Measurements from ENCODE around the gene GLCE.

GLCE gene

GRCh38 chr15:69160141-69160993, at the start of gene GLCE:
TSS of gene GLCE (plus strand) at chr15:69160635. CDS start at chr15:69255807, 95,172 bp downstream.
- DNase-seq: peak; percentile 99

- no peak for DNase-seq
Measured at GRCh38 chr15:69114331-69114928, 46.0 kb upstream of the GLCE start.

- DNase-seq: no peak
Measured at GRCh38 chr15:69115031-69115430, 45.4 kb upstream of the GLCE start.

GRCh38 chr15:69116391-69116790, 44.0 kb upstream of the GLCE start:
- peak; percentile 18 for DNase-seq

- DNase-seq: no peak
Measured at GRCh38 chr15:69117431-69117871, 43.0 kb upstream of the GLCE start.

- no peak for DNase-seq
Measured at GRCh38 chr15:69118089-69118488, 42.3 kb upstream of the GLCE start.

GRCh38 chr15:69119001-69119400, 41.4 kb upstream of the GLCE start:
- peak; percentile 36 for DNase-seq

GRCh38 chr15:69119683-69120395, 40.6 kb upstream of the GLCE start:
- DNase-seq: peak; percentile 45

- peak; percentile 24 for DNase-seq
Measured at GRCh38 chr15:69120732-69121131, 39.7 kb upstream of the GLCE start.

- no peak for DNase-seq
Measured at GRCh38 chr15:69121198-69121828, 39.1 kb upstream of the GLCE start.

- no peak for DNase-seq
Measured at GRCh38 chr15:69125236-69125635, 35.2 kb upstream of the GLCE start.

GRCh38 chr15:69126054-69126469, 34.4 kb upstream of the GLCE start:
- no peak for DNase-seq

GRCh38 chr15:69127306-69127705, 33.1 kb upstream of the GLCE start:
- peak; percentile 18 for DNase-seq

- DNase-seq: no peak
Measured at GRCh38 chr15:69128667-69129311, 31.6 kb upstream of the GLCE start.

- DNase-seq: no peak
Measured at GRCh38 chr15:69131362-69132220, 28.8 kb upstream of the GLCE start.

GRCh38 chr15:69132430-69132829, 28.0 kb upstream of the GLCE start:
- no peak for DNase-seq

- DNase-seq: peak; percentile 86
Measured at GRCh38 chr15:69132977-69133861, 27.2 kb upstream of the GLCE start.

- peak; percentile 55 for DNase-seq
Measured at GRCh38 chr15:69133862-69134519, 26.4 kb upstream of the GLCE start.

GRCh38 chr15:69134791-69135190, 25.6 kb upstream of the GLCE start:
- DNase-seq: peak; percentile 98

GRCh38 chr15:69135499-69135898, 24.9 kb upstream of the GLCE start:
- peak; percentile 48 for DNase-seq

Data from NCI-H82 (cell line).